ENCODE results near the gene MBD3L2B.
"Not testable (repeated sequence)": the region's sequence is repeated elsewhere in the genome, so short reads cannot be mapped to it uniquely, and the experiment has no call there.

- not testable (repeated sequence) for TF ChIP-seq RARB (CRISPR knock-in tag; IDR thresholded peaks at IDR 0.05); ZNF565 (CRISPR knock-in tag; conservative IDR thresholded peaks at IDR 0.05; ENCODE audit: low read depth); POU6F1 (CRISPR knock-in tag; IDR thresholded peaks at IDR 0.05; ENCODE audit: borderline replicate concordance, low read depth); ZNF8 (CRISPR knock-in tag; IDR thresholded peaks at IDR 0.05); ARNTL (CRISPR knock-in tag; IDR thresholded peaks at IDR 0.05; ENCODE audit: borderline replicate concordance, low read depth); PATZ1 (CRISPR knock-in tag; IDR thresholded peaks at IDR 0.05; ENCODE audit: borderline replicate concordance); PPARA (CRISPR knock-in tag; IDR thresholded peaks at IDR 0.05; ENCODE audit: borderline replicate concordance); CREB5 (CRISPR knock-in tag; IDR thresholded peaks at IDR 0.05; ENCODE audit: low read depth); TCF4 (CRISPR knock-in tag; IDR thresholded peaks at IDR 0.05; ENCODE audit: borderline replicate concordance); ZC3H10 (CRISPR knock-in tag; IDR thresholded peaks at IDR 0.05); SNAI2 (CRISPR knock-in tag; IDR thresholded peaks at IDR 0.05); CSDC2 (CRISPR knock-in tag; IDR thresholded peaks at IDR 0.05)
Observed at GRCh38 chr19:7059977-7060376, 38.7 kb upstream of the MBD3L2B start.

Data from SK-N-SH treated with all-trans-retinoic acid at 6 μM for 48 hours (cell line).